ENCODE results near the gene PPIAL4G. TPM values are rescaled to one million over a fixed set of nuclear protein-coding genes. Genes with fewer than 3 reads are reported as not detected.
A peak's percentile ranks its signal among the peaks of the same experiment; 100 is the strongest.
"Not testable (repeated sequence)": the region's sequence is repeated elsewhere in the genome, so short reads cannot be mapped to it uniquely, and the experiment has no call there.

Gene PPIAL4G
- total RNA-seq, 4 donors from 2014 or later: not detected

- H3K27ac ChIP-seq; H3K9me3 ChIP-seq; DNase-seq; in situ Hi-C loops (cut with MboI; ENCODE audit: low sequenced_read_pairs in 4 of 4); H3K36me3 ChIP-seq; ATAC-seq; H3K27me3 ChIP-seq; H3K4me3 ChIP-seq; intact Hi-C loops (cut with DNase I; ENCODE audit: low total_unique reads); H3K4me1 ChIP-seq: not testable (repeated sequence)
Measured at GRCh38 chr1:148481134-148481533, 2.0 kb downstream of the PPIAL4G start.

- H3K4me3 ChIP-seq: peak overlapping the region; percentile 54 to 69 (median 61)
- H3K36me3 ChIP-seq; H3K9me3 ChIP-seq; H3K27me3 ChIP-seq; in situ Hi-C loops (cut with MboI; ENCODE audit: low sequenced_read_pairs in 4 of 4); DNase-seq; H3K4me1 ChIP-seq; ATAC-seq; intact Hi-C loops (cut with DNase I; ENCODE audit: low total_unique reads): not testable (repeated sequence)
- peak overlapping the region in 1 of 4 donors; percentile 52 for H3K27ac ChIP-seq
- TF ChIP-seq POLR2A (IDR thresholded peaks at IDR 0.05): peak; percentile 10 to 18
Measured at GRCh38 chr1:148459694-148460093, 23.4 kb downstream of the PPIAL4G start.

- peak overlapping the region; percentile 40 to 58 (median 47) for H3K27ac ChIP-seq
- H3K27me3 ChIP-seq: not testable (repeated sequence)
Measured at GRCh38 chr1:148458901-148459581, 24.1 kb downstream of the PPIAL4G start.

GRCh38 chr1:148458398-148458797 lies 24.7 kb downstream of the PPIAL4G start:
- H3K9me3 ChIP-seq; ATAC-seq; DNase-seq; H3K27ac ChIP-seq; H3K4me1 ChIP-seq; intact Hi-C loops (cut with DNase I; ENCODE audit: low total_unique reads); in situ Hi-C loops (cut with MboI; ENCODE audit: low sequenced_read_pairs in 4 of 4); H3K36me3 ChIP-seq; H3K27me3 ChIP-seq: not testable (repeated sequence)
- H3K4me3 ChIP-seq: peak overlapping the region; percentile 54 to 69 (median 61)

More at GRCh38 chr1:148458901-148459581, 24.1 kb downstream of the PPIAL4G start:
- H3K4me1 ChIP-seq; H3K36me3 ChIP-seq; ATAC-seq; intact Hi-C loops (cut with DNase I; ENCODE audit: low total_unique reads); in situ Hi-C loops (cut with MboI; ENCODE audit: low sequenced_read_pairs in 4 of 4); DNase-seq; H3K9me3 ChIP-seq: not testable (repeated sequence)
- peak overlapping the region; percentile 54 to 69 (median 61) for H3K4me3 ChIP-seq

GRCh38 chr1:148452845-148453244 lies 30.3 kb downstream of the PPIAL4G start:
- H3K4me3 ChIP-seq; in situ Hi-C loops (cut with MboI; ENCODE audit: low sequenced_read_pairs in 4 of 4); H3K4me1 ChIP-seq; ATAC-seq; DNase-seq; H3K9me3 ChIP-seq; H3K36me3 ChIP-seq; intact Hi-C loops (cut with DNase I; ENCODE audit: low total_unique reads); H3K27me3 ChIP-seq; H3K27ac ChIP-seq: not testable (repeated sequence)

GRCh38 chr1:148439654-148440325 lies 43.3 kb downstream of the PPIAL4G start:
- DNase-seq; H3K4me1 ChIP-seq; H3K9me3 ChIP-seq; H3K4me3 ChIP-seq; in situ Hi-C loops (cut with MboI; ENCODE audit: low sequenced_read_pairs in 4 of 4); H3K27me3 ChIP-seq; H3K27ac ChIP-seq; ATAC-seq; intact Hi-C loops (cut with DNase I; ENCODE audit: low total_unique reads); H3K36me3 ChIP-seq: not testable (repeated sequence)

- Histone ChIP-seq H3K4me1 (no peaks in the 10 kb centered on the region), H3K9me3 (no peaks in the 10 kb centered on the region), H3K27me3 (no peaks in the 10 kb centered on the region), H3K36me3 (no peaks in the 10 kb centered on the region), H3K27ac (no peak overlapping the region), H3K4me3 (no peak overlapping the region)
- TF ChIP-seq CTCF (IDR thresholded peaks at IDR 0.05 in 4 of 5, conservative IDR thresholded peaks at IDR 0.05 in 1 of 5) (no peak), POLR2A (IDR thresholded peaks at IDR 0.05) (no peak)
- DNase-seq (no peak), ATAC-seq (no peak)
- intact Hi-C loops (cut with DNase I; ENCODE audit: low total_unique reads) (no loop called here), in situ Hi-C loops (cut with MboI; ENCODE audit: low sequenced_read_pairs in 4 of 4) (no loop called here)
Measured at GRCh38 chr1:148435406-148435805, 47.7 kb downstream of the PPIAL4G start.

All from gastrocnemius medialis (tissue), 4 donors.